ENCODE data around the gene ANKUB1. TPM values are rescaled to one million over a fixed set of nuclear protein-coding genes. Genes with fewer than 3 reads are reported as not detected.
"Not testable (repeated sequence)": the region's sequence is repeated elsewhere in the genome, so short reads cannot be mapped to it uniquely, and the experiment has no call there.

Gene ANKUB1, protein sequence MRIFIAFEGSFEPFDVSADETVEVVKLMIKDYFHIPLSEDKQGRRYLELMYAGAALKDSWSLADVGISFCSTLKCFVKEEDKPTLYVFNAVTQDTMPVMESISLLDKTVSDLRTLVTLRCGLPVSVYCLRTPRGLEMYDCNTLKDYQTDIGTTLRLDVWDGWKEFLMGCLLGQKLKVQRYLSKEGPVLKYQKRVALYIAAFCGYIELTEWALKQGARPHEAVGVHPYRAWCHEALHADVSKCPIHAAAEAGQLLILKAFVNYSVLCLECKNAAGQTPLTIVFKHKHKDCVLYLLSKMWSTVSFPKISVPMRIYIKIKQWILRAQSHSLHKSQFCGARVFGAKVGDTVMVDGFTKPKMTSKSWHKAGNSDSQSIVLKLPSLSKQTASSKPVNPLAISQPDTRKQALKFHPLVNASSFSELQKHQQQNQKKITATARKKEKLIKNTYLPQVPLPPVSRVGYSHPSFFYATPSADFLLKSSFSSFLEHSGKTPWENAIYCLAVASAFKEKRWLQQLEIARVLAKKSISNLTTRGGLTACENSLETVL
- not detected for total RNA-seq (ENCODE audit: unreplicated experiment)
- long read RNA-seq: 0 reads

DNA sequence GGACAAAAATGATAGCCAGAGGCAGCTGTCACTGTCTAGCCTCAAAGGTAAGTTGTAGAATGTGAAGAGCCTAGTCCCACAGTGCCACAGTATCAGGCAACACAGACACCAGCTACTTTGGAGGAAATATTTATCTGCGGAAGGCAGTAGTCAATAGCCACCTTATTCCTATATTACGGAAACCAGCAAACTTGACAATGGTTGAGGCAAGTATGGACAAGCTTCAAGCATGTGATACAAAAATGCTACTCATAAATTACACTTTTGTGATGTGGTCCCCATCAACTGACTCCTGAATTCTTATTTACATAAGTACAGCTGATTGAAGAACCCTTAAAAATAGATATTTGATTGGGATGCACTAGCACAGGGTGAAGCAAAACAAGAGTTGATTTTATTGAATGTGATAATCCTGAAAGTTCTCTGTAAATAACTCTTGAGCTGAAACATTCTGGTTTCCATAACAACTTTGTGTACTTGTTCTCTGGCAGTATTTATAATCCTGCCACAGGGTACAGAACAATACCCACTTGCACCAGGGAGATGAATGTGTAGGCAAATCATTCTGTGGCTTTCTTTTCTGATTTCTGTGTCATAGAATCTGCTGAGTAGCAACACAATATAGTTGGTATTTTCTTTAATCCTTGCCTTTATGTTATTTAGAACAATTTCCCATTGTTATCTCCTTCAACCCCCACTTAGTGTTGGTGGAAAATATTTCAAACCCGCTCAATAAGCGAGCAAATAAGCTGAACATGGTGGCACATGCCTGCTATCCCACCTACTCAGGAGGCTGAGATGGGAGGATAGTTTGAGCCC is at the start of gene ANKUB1:
ANKUB1 (minus strand) TSS at position 103 of the 819 bp plus-strand sequence. CDS start 188 bp downstream, outside the sequence.
- Mint-ChIP-seq H3K36me3 (ENCODE audit: unreplicated experiment) (no peaks in the 10 kb centered on the region), H3K4me1 (ENCODE audit: low read depth, unreplicated experiment) (no peaks in the 10 kb centered on the region), H3K27me3 (ENCODE audit: unreplicated experiment) (peaks cover 1% of the 10 kb centered on the region), H3K27ac (ENCODE audit: unreplicated experiment) (no peak within 1 kb of the TSS), H3K9me3 (ENCODE audit: unreplicated experiment) (no peaks in the 10 kb centered on the region), H3K4me3 (ENCODE audit: unreplicated experiment) (no peak within 1 kb of the TSS)
- TF ChIP-seq, protein P1, sequence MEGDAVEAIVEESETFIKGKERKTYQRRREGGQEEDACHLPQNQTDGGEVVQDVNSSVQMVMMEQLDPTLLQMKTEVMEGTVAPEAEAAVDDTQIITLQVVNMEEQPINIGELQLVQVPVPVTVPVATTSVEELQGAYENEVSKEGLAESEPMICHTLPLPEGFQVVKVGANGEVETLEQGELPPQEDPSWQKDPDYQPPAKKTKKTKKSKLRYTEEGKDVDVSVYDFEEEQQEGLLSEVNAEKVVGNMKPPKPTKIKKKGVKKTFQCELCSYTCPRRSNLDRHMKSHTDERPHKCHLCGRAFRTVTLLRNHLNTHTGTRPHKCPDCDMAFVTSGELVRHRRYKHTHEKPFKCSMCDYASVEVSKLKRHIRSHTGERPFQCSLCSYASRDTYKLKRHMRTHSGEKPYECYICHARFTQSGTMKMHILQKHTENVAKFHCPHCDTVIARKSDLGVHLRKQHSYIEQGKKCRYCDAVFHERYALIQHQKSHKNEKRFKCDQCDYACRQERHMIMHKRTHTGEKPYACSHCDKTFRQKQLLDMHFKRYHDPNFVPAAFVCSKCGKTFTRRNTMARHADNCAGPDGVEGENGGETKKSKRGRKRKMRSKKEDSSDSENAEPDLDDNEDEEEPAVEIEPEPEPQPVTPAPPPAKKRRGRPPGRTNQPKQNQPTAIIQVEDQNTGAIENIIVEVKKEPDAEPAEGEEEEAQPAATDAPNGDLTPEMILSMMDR (IDR thresholded peaks at IDR 0.05; ENCODE audit: partially characterized antibody, unreplicated experiment): no peak
- DNase-seq: no peak

- DNase-seq: no peak
- Mint-ChIP-seq H3K4me1 (ENCODE audit: low read depth, unreplicated experiment) (no peaks in the 10 kb centered on the region), H3K27me3 (ENCODE audit: unreplicated experiment) (no peaks in the 10 kb centered on the region), H3K36me3 (ENCODE audit: unreplicated experiment) (peaks cover 30% of the 10 kb centered on the region), H3K27ac (ENCODE audit: unreplicated experiment) (no peak overlapping the region), H3K9me3 (ENCODE audit: unreplicated experiment) (peaks cover 9% of the 10 kb centered on the region), H3K4me3 (ENCODE audit: unreplicated experiment) (no peak overlapping the region)
- TF ChIP-seq, protein P1 (IDR thresholded peaks at IDR 0.05; ENCODE audit: partially characterized antibody, unreplicated experiment): no peak
Measured at GRCh38 chr3:149839896-149840295, 47.5 kb upstream of the ANKUB1 start.

DNA sequence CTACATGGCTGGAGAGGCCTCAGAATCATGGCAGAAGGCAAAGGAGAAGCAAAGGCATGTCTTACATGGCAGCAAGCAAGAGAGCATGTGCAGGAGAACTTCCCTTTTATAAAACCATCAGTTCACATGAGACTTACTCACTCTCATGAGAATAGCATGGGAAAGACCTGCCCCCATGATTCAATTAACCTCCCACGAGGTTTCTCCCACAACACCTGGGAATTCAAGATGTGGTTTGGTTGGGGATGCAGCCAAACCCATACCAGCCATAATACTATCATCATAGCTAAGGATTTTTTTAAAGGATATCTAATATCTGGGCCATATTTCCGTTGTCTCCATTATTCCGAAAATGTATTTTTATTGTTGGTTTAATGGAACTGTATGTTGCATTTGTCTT is 47.1 kb upstream of the ANKUB1 start:
- H3K27me3 Mint-ChIP-seq (ENCODE audit: unreplicated experiment); H3K4me3 Mint-ChIP-seq (ENCODE audit: unreplicated experiment); H3K27ac Mint-ChIP-seq (ENCODE audit: unreplicated experiment); H3K9me3 Mint-ChIP-seq (ENCODE audit: unreplicated experiment); DNase-seq; H3K4me1 Mint-ChIP-seq (ENCODE audit: low read depth, unreplicated experiment): not testable (repeated sequence)
- peaks cover 34% of the 10 kb centered on the region for H3K36me3 Mint-ChIP-seq (ENCODE audit: unreplicated experiment)

DNA sequence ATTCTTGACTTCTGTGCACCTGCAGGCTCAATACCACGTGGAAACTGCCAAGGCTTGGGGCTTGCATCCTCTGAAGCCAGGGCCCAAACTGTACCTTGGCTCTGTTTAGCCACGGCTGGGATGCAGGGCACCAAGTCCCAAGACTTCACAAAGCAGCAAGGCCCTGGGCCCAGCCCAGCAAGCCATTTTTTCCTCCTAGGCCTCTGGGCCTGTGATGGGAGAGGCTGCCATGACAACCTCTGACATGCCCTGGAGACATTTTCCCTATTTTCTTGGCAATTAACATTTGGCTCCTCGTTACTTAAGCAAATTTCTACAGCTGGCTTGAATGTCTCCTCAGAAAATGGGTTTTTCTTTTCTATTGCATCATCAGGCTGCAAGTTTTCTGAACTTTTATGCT is 46.1 kb upstream of the ANKUB1 start:
- DNase-seq; H3K9me3 Mint-ChIP-seq (ENCODE audit: unreplicated experiment); H3K27me3 Mint-ChIP-seq (ENCODE audit: unreplicated experiment); H3K4me1 Mint-ChIP-seq (ENCODE audit: low read depth, unreplicated experiment); H3K27ac Mint-ChIP-seq (ENCODE audit: unreplicated experiment); H3K4me3 Mint-ChIP-seq (ENCODE audit: unreplicated experiment): not testable (repeated sequence)
- H3K36me3 Mint-ChIP-seq (ENCODE audit: unreplicated experiment): peaks cover 36% of the 10 kb centered on the region

DNA sequence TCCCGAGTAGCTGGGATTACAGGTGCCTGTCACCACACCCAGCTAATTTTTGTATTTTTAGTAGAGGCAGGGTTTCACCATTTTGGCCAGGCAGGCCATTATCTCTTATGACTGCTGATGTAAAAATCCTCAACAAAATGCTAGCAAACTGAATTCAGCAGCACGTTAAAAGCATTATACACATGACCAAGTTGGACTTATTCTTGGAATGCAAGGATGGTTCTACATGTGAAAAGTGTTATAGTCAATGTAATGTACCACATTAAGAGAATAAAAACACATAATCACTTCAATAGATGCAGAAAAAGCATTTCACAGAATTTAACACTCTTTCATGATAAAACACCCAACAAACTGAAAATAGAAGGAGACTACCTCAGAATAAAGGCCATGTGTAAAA is 40.9 kb upstream of the ANKUB1 start:
- Mint-ChIP-seq H3K27ac (ENCODE audit: unreplicated experiment) (no peak overlapping the region), H3K4me3 (ENCODE audit: unreplicated experiment) (no peak overlapping the region), H3K4me1 (ENCODE audit: low read depth, unreplicated experiment) (no peaks in the 10 kb centered on the region), H3K27me3 (ENCODE audit: unreplicated experiment) (no peaks in the 10 kb centered on the region), H3K36me3 (ENCODE audit: unreplicated experiment) (peaks cover 58% of the 10 kb centered on the region), H3K9me3 (ENCODE audit: unreplicated experiment) (peaks cover 9% of the 10 kb centered on the region)
- TF ChIP-seq, protein P1 (IDR thresholded peaks at IDR 0.05; ENCODE audit: partially characterized antibody, unreplicated experiment): no peak
- DNase-seq: no peak

All from glutamatergic neuron (in vitro differentiated cells).